H9 (cell line): Measurements from ENCODE around the gene IL36B. TPM values are rescaled to one million over a fixed set of nuclear protein-coding genes. Genes with fewer than 3 reads are reported as not detected.
"Not testable (repeated sequence)": the region's sequence is repeated elsewhere in the genome, so short reads cannot be mapped to it uniquely, and the experiment has no call there.

ENCODE experiments used
- DNase-seq: peaks from one replicate; pipeline ENCODE4 v3.0.0-alpha.2; 2017
- H2AFZ ChIP-seq: one replicate; pipeline ENCODE4 v1.6.1; 2013; ENCODE audit warnings: mild to moderate bottlenecking, low read length, control low read depth, moderate library complexity
- H2AK5ac ChIP-seq: 2 replicates; pipeline ENCODE4 v1.6.1; 2013; ENCODE audit warnings: low read length, control low read depth, mixed read lengths; ENCODE audit not compliant: insufficient read length
- H2BK120ac ChIP-seq: one replicate; pipeline ENCODE4 v1.6.1; 2013; ENCODE audit warnings: low read depth, mild to moderate bottlenecking, low read length, control low read depth, inconsistent platforms; ENCODE audit not compliant: poor library complexity, severe bottlenecking
- H2BK12ac ChIP-seq: 2 replicates; pipeline ENCODE4 v1.6.1; 2013; ENCODE audit warnings: low read length, control low read depth, mixed read lengths, low read depth; ENCODE audit not compliant: insufficient read length
- H2BK15ac ChIP-seq: 2 replicates; pipeline ENCODE4 v1.6.1; 2013; ENCODE audit warnings: low read depth, low read length, control low read depth
- H2BK20ac ChIP-seq: one replicate; pipeline ENCODE4 v1.6.1; 2013; ENCODE audit warnings: low read depth, mild to moderate bottlenecking, low read length, control low read depth, inconsistent platforms; ENCODE audit not compliant: poor library complexity, severe bottlenecking
- H2BK5ac ChIP-seq: 2 replicates; pipeline ENCODE4 v1.6.1; 2013; ENCODE audit warnings: low read length, control low read depth, mixed read lengths; ENCODE audit not compliant: insufficient read length
- H3K14ac ChIP-seq: 2 replicates; pipeline ENCODE4 v1.6.1; 2013; ENCODE audit warnings: low read length, control low read depth; ENCODE audit not compliant: insufficient read depth
- H3K18ac ChIP-seq: 2 replicates; pipeline ENCODE4 v1.6.1; 2013; ENCODE audit warnings: low read depth, mild to moderate bottlenecking, mixed read lengths, low read length, control low read depth; ENCODE audit not compliant: insufficient read length
- H3K23ac ChIP-seq: 2 replicates; pipeline ENCODE4 v1.6.1; 2013; ENCODE audit warnings: low read length, control low read depth, mixed read lengths, low read depth; ENCODE audit not compliant: insufficient read length
- H3K23me2 ChIP-seq: 2 replicates; pipeline ENCODE4 v1.6.1; 2013; ENCODE audit warnings: low read depth, mild to moderate bottlenecking, mixed read lengths, low read length, control low read depth; ENCODE audit not compliant: insufficient read length, poor library complexity, severe bottlenecking
- H3K27ac ChIP-seq: 2 replicates; pipeline ENCODE4 v1.5.1; 2013; ENCODE audit warnings: low read length, control low read depth, mixed read lengths, low read depth; ENCODE audit not compliant: insufficient read length
- H3K27me3 ChIP-seq: 2 replicates; pipeline ENCODE4 v1.6.1; 2013; ENCODE audit warnings: low read length, control low read depth, inconsistent platforms; ENCODE audit not compliant: insufficient read depth
- H3K4ac ChIP-seq: 2 replicates; pipeline ENCODE4 v1.6.1; 2013; ENCODE audit warnings: low read depth, mild to moderate bottlenecking, control low read depth, inconsistent platforms, low read length, moderate library complexity
- H3K4me1 ChIP-seq: 2 replicates; pipeline ENCODE4 v1.6.1; 2013; ENCODE audit warnings: low read length, control low read depth, inconsistent platforms; ENCODE audit not compliant: insufficient read depth
- H3K4me2 ChIP-seq: 2 replicates; pipeline ENCODE4 v1.6.1; 2013; ENCODE audit warnings: low read length, control low read depth, mixed read lengths; ENCODE audit not compliant: insufficient read length, insufficient read depth
- H3K56ac ChIP-seq: 2 replicates; pipeline ENCODE4 v1.6.1; 2013; ENCODE audit warnings: low read depth, mild to moderate bottlenecking, mixed read lengths, low read length, control low read depth; ENCODE audit not compliant: insufficient read length
- H3K79me1 ChIP-seq: 2 replicates; pipeline ENCODE4 v1.6.1; 2013; ENCODE audit warnings: low read depth, mild to moderate bottlenecking, moderate library complexity, low read length, control low read depth, inconsistent platforms; ENCODE audit not compliant: insufficient read depth, poor library complexity, severe bottlenecking
- H3K79me2 ChIP-seq: 2 replicates; pipeline ENCODE4 v1.6.1; 2013; ENCODE audit warnings: low read length, control low read depth, inconsistent platforms; ENCODE audit not compliant: insufficient read depth
- H3K9ac ChIP-seq: 2 replicates; pipeline ENCODE4 v1.6.1; 2013; ENCODE audit warnings: low read length, control low read depth, mixed read lengths; ENCODE audit not compliant: insufficient read length; ENCODE audit errors: extremely low read depth
- H3K9me3 ChIP-seq: one replicate; pipeline ENCODE4 v1.6.1; 2013; ENCODE audit warnings: low read depth, low read length, inconsistent platforms; ENCODE audit not compliant: control insufficient read depth
- H3T11ph ChIP-seq: one replicate; pipeline ENCODE4 v1.6.1; 2013; ENCODE audit warnings: mild to moderate bottlenecking, low read length, control low read depth, inconsistent platforms
- H4K20me1 ChIP-seq: one replicate; pipeline ENCODE4 v1.6.1; 2013; ENCODE audit not compliant: control insufficient read depth, insufficient read length, insufficient read depth
- H4K5ac ChIP-seq: 2 replicates; pipeline ENCODE4 v1.6.1; 2013; ENCODE audit warnings: low read depth, mild to moderate bottlenecking, mixed read lengths, low read length, control low read depth; ENCODE audit not compliant: insufficient read length
- H4K8ac ChIP-seq: replicated peaks from 2 replicates; pipeline ENCODE4 v1.6.1; 2013; ENCODE audit warnings: low read length, control low read depth, mixed read lengths, low read depth; ENCODE audit not compliant: insufficient read length
- H4K91ac ChIP-seq: 2 replicates; pipeline ENCODE4 v1.6.1; 2013; ENCODE audit warnings: low read depth, mild to moderate bottlenecking, moderate library complexity, mixed read lengths, low read length, control low read depth; ENCODE audit not compliant: insufficient read length
- H3K27ac Mint-ChIP-seq, 3 experiments: 2 replicates in 2 of 3; 3 replicates in 1 of 3; pipeline ENCODE4 v1.8.0; 2020 to 2021; ENCODE audit warnings: mixed read lengths in 3 of 3, mild to moderate bottlenecking in 1 of 3, moderate library complexity in 1 of 3
- H3K27me3 Mint-ChIP-seq: 2 replicates; pipeline ENCODE4 v1.8.0; 2021; ENCODE audit warnings: low read depth, mild to moderate bottlenecking, moderate library complexity, mixed read lengths
- H3K36me3 Mint-ChIP-seq, 3 experiments: 2 replicates in 2 of 3; 3 replicates in 1 of 3; pipeline ENCODE4 v1.8.0; 2020 to 2021; ENCODE audit warnings: low read depth in 3 of 3, mixed read lengths in 3 of 3; ENCODE audit not compliant: insufficient read depth in 1 of 3
- H3K4me1 Mint-ChIP-seq, 2 experiments: 2 replicates each; pipeline ENCODE4 v1.8.0; 2020; ENCODE audit warnings: mixed read lengths in 2 of 2
- H3K4me3 Mint-ChIP-seq, 2 experiments: 2 replicates in 1 of 2; 3 replicates in 1 of 2; pipeline ENCODE4 v1.8.0; 2020 to 2021; ENCODE audit warnings: mild to moderate bottlenecking in 2 of 2, mixed read lengths in 2 of 2, moderate library complexity in 1 of 2
- H3K9me3 Mint-ChIP-seq, 2 experiments: 2 replicates in 1 of 2; 3 replicates in 1 of 2; pipeline ENCODE4 v1.8.0; 2020; ENCODE audit warnings: mild to moderate bottlenecking in 2 of 2, mixed read lengths in 2 of 2, moderate library complexity in 1 of 2
- WGBS: extraction: QIAGEN DNeasy Blood & Tissue Kit; methylation state at CpG from one replicate; pipeline ENCODE4 v1.1.7; 2013; ENCODE audit warnings: missing lambda C conversion rate, low lambda C conversion rate, mixed read lengths; ENCODE audit not compliant: insufficient read length; ENCODE audit errors: extremely low coverage; 5-methylcytosine and 5-hydroxymethylcytosine counted together
- total RNA-seq: library from RNA; stranded (reverse); gene quantifications from 2 replicates; pipeline ENCODE4 v1.2.1, GENCODE V29; 2021

IL36B gene
- total RNA-seq, 1 experiment from 2014 or later: not detected

DNA sequence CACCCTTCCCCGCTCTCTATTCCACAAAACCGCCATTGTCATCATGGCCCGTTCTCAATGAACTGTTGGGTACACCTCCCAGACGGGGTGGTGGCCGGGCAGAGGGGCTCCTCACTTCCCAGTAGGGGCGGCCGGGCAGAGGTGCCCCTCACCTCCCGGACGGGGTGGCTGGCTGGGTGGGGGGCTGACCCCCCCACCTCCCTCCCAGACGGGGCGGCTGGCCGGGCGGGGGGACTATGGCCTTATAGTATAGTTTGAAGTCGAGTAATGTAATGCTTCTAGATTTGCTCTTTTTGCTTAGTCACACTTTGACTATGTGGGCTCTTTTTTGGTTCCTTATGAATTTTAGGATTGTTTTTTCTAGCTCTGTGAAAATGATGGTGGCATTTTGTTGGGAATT, 43.6 kb upstream of the IL36B start:
- not testable (repeated sequence) for H4K5ac ChIP-seq, DNase-seq, H2AFZ ChIP-seq, H3K4me1 ChIP-seq, H3K9ac ChIP-seq, H2BK15ac ChIP-seq, H3K27ac Mint-ChIP-seq, H4K91ac ChIP-seq, H3K56ac ChIP-seq, H3K79me1 ChIP-seq, H3K18ac ChIP-seq, H2BK5ac ChIP-seq, H3K23me2 ChIP-seq, H4K8ac ChIP-seq, H3K9me3 ChIP-seq, H3K4ac ChIP-seq, H2AK5ac ChIP-seq, H3K4me1 Mint-ChIP-seq, H3K27me3 ChIP-seq, H2BK12ac ChIP-seq, H2BK120ac ChIP-seq, H3K79me2 ChIP-seq, H3K4me2 ChIP-seq, H4K20me1 ChIP-seq, H3K36me3 Mint-ChIP-seq, H3K23ac ChIP-seq, H2BK20ac ChIP-seq, H3K14ac ChIP-seq, H3K4me3 Mint-ChIP-seq, H3K27ac ChIP-seq, H3T11ph ChIP-seq
- Mint-ChIP-seq H3K9me3 (peaks cover 23 to 44% of the 10 kb centered on the region in 2 experiments), H3K27me3 (peaks cover 22% of the 10 kb centered on the region)
- no CpG with 5 or more reads among the region's 14 CpGs for WGBS
